Omental fat pad (tissue), 4 donors: Measurements from ENCODE around the gene RYR1. TPM values are rescaled to one million over a fixed set of nuclear protein-coding genes. Genes with fewer than 3 reads are reported as not detected.

Source experiments
- ATAC-seq: fragments of 150-250 bp; one replicate; pipeline ENCODE4 v1.9.1; 2016; ENCODE audit warnings: mild to moderate bottlenecking, moderate library complexity; ENCODE audit not compliant: low FRiP score
- DNase-seq: peaks from one replicate; pipeline ENCODE4 v3.0.0-alpha.2; 2019; ENCODE audit warnings: low spot score
- total RNA-seq, 4 donors: library from RNA; depleted of rRNA; stranded (reverse); fragments of >200 nt; gene quantifications; one replicate each; pipeline ENCODE4 v1.1.0, GENCODE V29; 2016
- TF ChIP-seq, protein P1 (sequence below), 3 donors: fragments of 450-650 bp; IDR thresholded peaks; one replicate each; pipeline ENCODE4 v1.5.1; 2016 to 2017; ENCODE audit warnings: antibody characterized with exemption in 3 of 3, mild to moderate bottlenecking in 3 of 3, moderate library complexity in 2 of 3

The RYR1 gene
- total RNA-seq, 4 donors from 2014 or later: 1.9 to 3.6 (median 3.3) TPM

- ATAC-seq (no peak), DNase-seq (no peak)
- TF ChIP-seq, protein P1, sequence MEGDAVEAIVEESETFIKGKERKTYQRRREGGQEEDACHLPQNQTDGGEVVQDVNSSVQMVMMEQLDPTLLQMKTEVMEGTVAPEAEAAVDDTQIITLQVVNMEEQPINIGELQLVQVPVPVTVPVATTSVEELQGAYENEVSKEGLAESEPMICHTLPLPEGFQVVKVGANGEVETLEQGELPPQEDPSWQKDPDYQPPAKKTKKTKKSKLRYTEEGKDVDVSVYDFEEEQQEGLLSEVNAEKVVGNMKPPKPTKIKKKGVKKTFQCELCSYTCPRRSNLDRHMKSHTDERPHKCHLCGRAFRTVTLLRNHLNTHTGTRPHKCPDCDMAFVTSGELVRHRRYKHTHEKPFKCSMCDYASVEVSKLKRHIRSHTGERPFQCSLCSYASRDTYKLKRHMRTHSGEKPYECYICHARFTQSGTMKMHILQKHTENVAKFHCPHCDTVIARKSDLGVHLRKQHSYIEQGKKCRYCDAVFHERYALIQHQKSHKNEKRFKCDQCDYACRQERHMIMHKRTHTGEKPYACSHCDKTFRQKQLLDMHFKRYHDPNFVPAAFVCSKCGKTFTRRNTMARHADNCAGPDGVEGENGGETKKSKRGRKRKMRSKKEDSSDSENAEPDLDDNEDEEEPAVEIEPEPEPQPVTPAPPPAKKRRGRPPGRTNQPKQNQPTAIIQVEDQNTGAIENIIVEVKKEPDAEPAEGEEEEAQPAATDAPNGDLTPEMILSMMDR (IDR thresholded peaks at IDR 0.05): no peak
Observed at GRCh38 chr19:38457690-38458405, 24.4 kb downstream of the RYR1 start.

GRCh38 chr19:38458991-38459390 is 25.5 kb downstream of the RYR1 start:
- TF ChIP-seq, protein P1 (IDR thresholded peaks at IDR 0.05): no peak
- no peak for DNase-seq

DNA sequence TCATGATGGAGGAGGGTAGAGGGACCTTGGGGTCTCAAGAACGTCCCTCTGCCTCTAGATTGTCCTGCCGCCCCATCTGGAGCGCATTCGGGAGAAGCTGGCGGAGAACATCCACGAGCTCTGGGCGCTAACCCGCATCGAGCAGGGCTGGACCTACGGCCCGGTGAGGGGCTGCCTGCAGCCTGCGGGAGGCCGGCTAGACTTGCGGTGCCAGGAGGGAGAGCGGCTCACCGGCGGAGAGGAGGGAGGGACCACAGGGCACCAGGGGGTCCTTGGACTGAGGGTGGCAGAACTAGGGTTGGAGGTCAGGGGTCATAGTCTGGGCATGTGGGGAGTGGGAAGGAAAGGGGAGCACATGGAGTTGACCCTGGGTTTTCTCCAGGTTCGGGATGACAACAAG is 29.9 kb downstream of the RYR1 start:
- TF ChIP-seq, protein P1 (IDR thresholded peaks at IDR 0.05): no peak
- DNase-seq (no peak), ATAC-seq (no peak)

More at GRCh38 chr19:38458991-38459390, 25.5 kb downstream of the RYR1 start:
- ATAC-seq: no peak

GRCh38 chr19:38464421-38465082 is 31.1 kb downstream of the RYR1 start:
- no peak for ATAC-seq
- no peak for DNase-seq
- TF ChIP-seq, protein P1 (IDR thresholded peaks at IDR 0.05): no peak

DNA sequence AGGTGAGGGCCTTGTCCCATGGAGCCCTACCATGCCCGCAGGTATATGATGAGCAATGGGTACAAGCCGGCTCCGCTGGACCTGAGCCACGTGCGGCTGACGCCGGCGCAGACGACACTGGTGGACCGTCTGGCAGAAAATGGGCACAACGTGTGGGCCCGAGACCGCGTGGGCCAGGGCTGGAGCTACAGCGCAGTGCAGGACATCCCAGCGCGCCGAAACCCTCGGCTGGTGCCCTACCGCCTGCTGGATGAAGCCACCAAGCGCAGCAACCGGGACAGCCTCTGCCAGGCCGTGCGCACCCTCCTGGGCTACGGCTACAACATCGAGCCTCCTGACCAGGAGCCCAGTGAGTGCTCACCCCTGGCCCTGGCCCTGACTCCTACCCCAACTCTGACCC is 32.6 kb downstream of the RYR1 start:
- peak; percentile 44 for ATAC-seq
- TF ChIP-seq, protein P1 (IDR thresholded peaks at IDR 0.05): no peak
- DNase-seq: no peak

DNA sequence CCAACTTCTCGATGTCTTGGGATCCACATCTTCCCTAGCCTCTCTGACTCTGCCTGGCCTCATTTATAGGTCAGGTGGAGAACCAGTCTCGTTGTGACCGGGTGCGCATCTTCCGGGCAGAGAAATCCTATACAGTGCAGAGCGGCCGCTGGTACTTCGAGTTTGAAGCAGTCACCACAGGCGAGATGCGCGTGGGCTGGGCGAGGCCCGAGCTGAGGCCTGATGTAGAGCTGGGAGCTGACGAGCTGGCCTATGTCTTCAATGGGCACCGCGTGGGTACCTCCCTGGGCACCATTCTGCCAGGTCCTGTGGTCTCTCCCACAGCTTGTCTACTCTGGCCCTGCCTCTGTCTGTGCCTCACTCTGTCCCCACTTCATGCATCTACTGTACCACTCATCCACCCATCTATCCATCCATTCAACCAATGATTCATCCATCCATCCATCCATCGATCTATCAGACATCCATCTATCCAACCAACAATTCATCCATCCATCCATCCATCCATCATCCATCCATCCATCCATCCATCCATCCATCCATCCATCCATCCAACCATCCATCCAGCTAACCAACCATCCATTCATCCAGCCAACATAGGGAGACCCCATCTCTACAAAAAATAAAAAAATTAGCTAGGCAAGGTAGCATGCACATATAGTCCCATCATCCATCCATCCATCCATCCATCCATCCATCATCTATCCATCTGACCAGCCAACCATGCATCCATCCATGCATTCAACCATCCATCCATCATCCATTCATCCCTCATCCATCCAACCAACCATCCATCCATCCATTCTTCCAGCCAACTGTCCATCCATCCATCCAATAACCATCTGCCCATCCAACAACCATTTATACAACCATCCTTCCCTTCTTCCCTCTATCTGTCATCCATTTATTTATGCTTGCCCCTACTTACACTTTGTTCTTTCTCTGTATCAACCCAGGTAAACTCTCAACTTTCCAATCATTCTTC is 34.3 kb downstream of the RYR1 start:
- DNase-seq (no peak), ATAC-seq (no peak)
- TF ChIP-seq, protein P1 (IDR thresholded peaks at IDR 0.05): no peak
